Measurements from ENCODE around the gene HLA-DMA.

The HLA-DMA gene

GRCh38 chr6:32952817-32953739, at the start of gene HLA-DMA:
Gene HLA-DMA, minus strand, starts transcription at chr6:32953097. Its CDS starts 61 bp downstream, at chr6:32953036.
- in situ Hi-C loops (cut with HindIII; ENCODE audit: low pct_ligation_motif_present, low pct_unique_long_range_greater_than_20kb, low sequenced_read_pairs) = no loop called here
- DNase-seq = peak; percentile 93

GRCh38 chr6:33001685-33002084, 48.8 kb upstream of the HLA-DMA start:
- no peak for DNase-seq
- in situ Hi-C loops (cut with HindIII; ENCODE audit: low pct_ligation_motif_present, low pct_unique_long_range_greater_than_20kb, low sequenced_read_pairs) = no loop called here

GRCh38 chr6:33000055-33000454, 47.2 kb upstream of the HLA-DMA start:
- in situ Hi-C loops (cut with HindIII; ENCODE audit: low pct_ligation_motif_present, low pct_unique_long_range_greater_than_20kb, low sequenced_read_pairs) = no loop called here
- DNase-seq = no peak

- in situ Hi-C loops (cut with HindIII; ENCODE audit: low pct_ligation_motif_present, low pct_unique_long_range_greater_than_20kb, low sequenced_read_pairs) = no loop called here
- DNase-seq = no peak
Measured at GRCh38 chr6:32995448-32995847, 42.6 kb upstream of the HLA-DMA start.

GRCh38 chr6:32993363-32993973, 40.6 kb upstream of the HLA-DMA start:
- in situ Hi-C loops (cut with HindIII; ENCODE audit: low pct_ligation_motif_present, low pct_unique_long_range_greater_than_20kb, low sequenced_read_pairs) = no loop called here
- DNase-seq = no peak

- no peak for DNase-seq
- in situ Hi-C loops (cut with HindIII; ENCODE audit: low pct_ligation_motif_present, low pct_unique_long_range_greater_than_20kb, low sequenced_read_pairs) = no loop called here
Measured at GRCh38 chr6:32991972-32992371, 39.1 kb upstream of the HLA-DMA start.

- DNase-seq = no peak
- in situ Hi-C loops (cut with HindIII; ENCODE audit: low pct_ligation_motif_present, low pct_unique_long_range_greater_than_20kb, low sequenced_read_pairs) = no loop called here
Measured at GRCh38 chr6:32989368-32989767, 36.5 kb upstream of the HLA-DMA start.

- in situ Hi-C loops (cut with HindIII; ENCODE audit: low pct_ligation_motif_present, low pct_unique_long_range_greater_than_20kb, low sequenced_read_pairs) = no loop called here
Measured at GRCh38 chr6:32984622-32985389, 31.9 kb upstream of the HLA-DMA start.

GRCh38 chr6:32983964-32984621, 31.2 kb upstream of the HLA-DMA start:
- DNase-seq = no peak
- in situ Hi-C loops (cut with HindIII; ENCODE audit: low pct_ligation_motif_present, low pct_unique_long_range_greater_than_20kb, low sequenced_read_pairs) = no loop called here

More at GRCh38 chr6:32984622-32985389, 31.9 kb upstream of the HLA-DMA start:
- peak; percentile 78 for DNase-seq

GRCh38 chr6:32983493-32983848, 30.6 kb upstream of the HLA-DMA start:
- no peak for DNase-seq
- in situ Hi-C loops (cut with HindIII; ENCODE audit: low pct_ligation_motif_present, low pct_unique_long_range_greater_than_20kb, low sequenced_read_pairs) = no loop called here

GRCh38 chr6:32982702-32983492, 30.0 kb upstream of the HLA-DMA start:
- DNase-seq = no peak
- in situ Hi-C loops (cut with HindIII; ENCODE audit: low pct_ligation_motif_present, low pct_unique_long_range_greater_than_20kb, low sequenced_read_pairs) = no loop called here

- in situ Hi-C loops (cut with HindIII; ENCODE audit: low pct_ligation_motif_present, low pct_unique_long_range_greater_than_20kb, low sequenced_read_pairs) = no loop called here
- DNase-seq = no peak
Measured at GRCh38 chr6:32982084-32982701, 29.3 kb upstream of the HLA-DMA start.

GRCh38 chr6:32980488-32981038, 27.7 kb upstream of the HLA-DMA start:
- in situ Hi-C loops (cut with HindIII; ENCODE audit: low pct_ligation_motif_present, low pct_unique_long_range_greater_than_20kb, low sequenced_read_pairs) = no loop called here
- no peak for DNase-seq

- in situ Hi-C loops (cut with HindIII; ENCODE audit: low pct_ligation_motif_present, low pct_unique_long_range_greater_than_20kb, low sequenced_read_pairs) = no loop called here
- no peak for DNase-seq
Measured at GRCh38 chr6:32979720-32980487, 27.0 kb upstream of the HLA-DMA start.

- in situ Hi-C loops (cut with HindIII; ENCODE audit: low pct_ligation_motif_present, low pct_unique_long_range_greater_than_20kb, low sequenced_read_pairs) = no loop called here
- DNase-seq = no peak
Measured at GRCh38 chr6:32977953-32978324, 25.0 kb upstream of the HLA-DMA start.

GRCh38 chr6:32977272-32977952, 24.5 kb upstream of the HLA-DMA start:
- in situ Hi-C loops (cut with HindIII; ENCODE audit: low pct_ligation_motif_present, low pct_unique_long_range_greater_than_20kb, low sequenced_read_pairs) = no loop called here
- DNase-seq = no peak
